AG09309 (cell line): ENCODE results near the gene CAMK1D.

Experiments used
- DNase-seq: peaks from one replicate; pipeline ENCODE4 v3.0.0-alpha.2; 2010; ENCODE audit warnings: low read depth
- H3K4me3 ChIP-seq: 2 replicates; pipeline ENCODE4 v1.5.1; 2011; ENCODE audit warnings: mild to moderate bottlenecking, low read depth, low read length, moderate library complexity; ENCODE audit not compliant: control insufficient read depth
- TF ChIP-seq, protein P1 (sequence below): IDR thresholded peaks from 2 replicates; pipeline ENCODE4 v1.5.1; 2011; ENCODE audit warnings: mild to moderate bottlenecking, low read depth, low read length, inconsistent platforms; ENCODE audit not compliant: insufficient read depth, control insufficient read depth; ENCODE audit errors: missing control alignments

CAMK1D gene

DNA sequence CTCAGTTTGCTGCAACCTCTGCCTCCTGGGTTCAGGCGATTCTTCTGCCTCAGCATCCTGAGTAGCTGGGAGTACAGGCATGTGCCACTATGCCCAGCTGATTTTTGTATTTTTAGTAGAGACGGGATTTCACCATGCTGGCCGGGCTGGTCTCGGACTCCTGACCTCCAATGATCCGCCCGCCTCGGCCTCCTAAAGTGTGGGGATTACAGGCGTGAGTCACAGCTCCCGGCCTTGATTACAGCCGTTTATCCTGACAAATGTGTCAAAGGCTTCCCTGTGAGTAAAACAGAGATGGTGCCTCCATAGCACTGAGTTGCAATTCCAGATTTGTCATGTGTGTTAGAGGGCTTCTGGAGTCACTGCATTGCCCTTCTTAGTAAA is 378.5 kb downstream of the CAMK1D start:
- DNase-seq: no peak
- TF ChIP-seq, protein P1, sequence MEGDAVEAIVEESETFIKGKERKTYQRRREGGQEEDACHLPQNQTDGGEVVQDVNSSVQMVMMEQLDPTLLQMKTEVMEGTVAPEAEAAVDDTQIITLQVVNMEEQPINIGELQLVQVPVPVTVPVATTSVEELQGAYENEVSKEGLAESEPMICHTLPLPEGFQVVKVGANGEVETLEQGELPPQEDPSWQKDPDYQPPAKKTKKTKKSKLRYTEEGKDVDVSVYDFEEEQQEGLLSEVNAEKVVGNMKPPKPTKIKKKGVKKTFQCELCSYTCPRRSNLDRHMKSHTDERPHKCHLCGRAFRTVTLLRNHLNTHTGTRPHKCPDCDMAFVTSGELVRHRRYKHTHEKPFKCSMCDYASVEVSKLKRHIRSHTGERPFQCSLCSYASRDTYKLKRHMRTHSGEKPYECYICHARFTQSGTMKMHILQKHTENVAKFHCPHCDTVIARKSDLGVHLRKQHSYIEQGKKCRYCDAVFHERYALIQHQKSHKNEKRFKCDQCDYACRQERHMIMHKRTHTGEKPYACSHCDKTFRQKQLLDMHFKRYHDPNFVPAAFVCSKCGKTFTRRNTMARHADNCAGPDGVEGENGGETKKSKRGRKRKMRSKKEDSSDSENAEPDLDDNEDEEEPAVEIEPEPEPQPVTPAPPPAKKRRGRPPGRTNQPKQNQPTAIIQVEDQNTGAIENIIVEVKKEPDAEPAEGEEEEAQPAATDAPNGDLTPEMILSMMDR: no peak
- H3K4me3 ChIP-seq: no peak overlapping the region

DNA sequence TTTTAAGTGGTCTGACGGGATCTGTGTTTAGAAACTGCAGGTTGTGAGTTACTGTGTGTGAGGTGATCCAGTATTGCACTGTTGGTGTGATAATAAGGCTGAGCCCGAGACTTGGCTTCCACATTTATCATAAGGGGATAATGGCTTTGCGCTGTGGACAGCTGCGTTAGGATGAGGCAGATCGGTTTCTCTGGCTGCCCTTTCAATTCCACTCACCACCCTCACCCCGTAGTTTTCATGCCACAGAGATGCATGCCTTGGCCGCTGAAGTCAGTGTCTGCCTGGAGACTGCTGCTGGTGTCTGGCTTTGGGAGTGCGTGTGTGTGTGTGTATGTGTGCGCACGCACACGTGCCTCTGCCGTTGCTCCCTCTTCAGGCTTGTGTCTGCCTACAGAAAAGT is 379.1 kb downstream of the CAMK1D start:
- TF ChIP-seq, protein P1: no peak
- DNase-seq: no peak
- no peak overlapping the region for H3K4me3 ChIP-seq

DNA sequence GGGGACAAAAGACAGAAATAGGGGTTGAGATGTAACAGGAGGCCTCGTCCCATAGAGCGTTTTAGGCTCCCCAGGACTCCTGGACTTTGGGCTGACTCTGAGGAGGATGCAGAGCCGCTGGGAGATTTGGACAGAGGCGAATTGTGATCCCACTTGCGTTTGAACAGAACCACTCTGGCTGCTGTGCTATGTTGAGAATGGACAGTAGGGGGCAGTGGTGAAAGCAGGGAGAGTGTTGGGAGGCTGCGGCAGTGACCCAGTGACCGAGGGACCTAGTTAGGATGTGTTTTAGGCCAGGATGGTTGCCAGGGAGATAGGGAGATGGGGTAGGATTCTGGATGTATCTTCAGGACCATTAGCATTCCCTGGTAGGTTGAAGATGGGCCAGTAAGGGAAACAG is 380.5 kb downstream of the CAMK1D start:
- H3K4me3 ChIP-seq: no peak overlapping the region
- no peak for DNase-seq

DNA sequence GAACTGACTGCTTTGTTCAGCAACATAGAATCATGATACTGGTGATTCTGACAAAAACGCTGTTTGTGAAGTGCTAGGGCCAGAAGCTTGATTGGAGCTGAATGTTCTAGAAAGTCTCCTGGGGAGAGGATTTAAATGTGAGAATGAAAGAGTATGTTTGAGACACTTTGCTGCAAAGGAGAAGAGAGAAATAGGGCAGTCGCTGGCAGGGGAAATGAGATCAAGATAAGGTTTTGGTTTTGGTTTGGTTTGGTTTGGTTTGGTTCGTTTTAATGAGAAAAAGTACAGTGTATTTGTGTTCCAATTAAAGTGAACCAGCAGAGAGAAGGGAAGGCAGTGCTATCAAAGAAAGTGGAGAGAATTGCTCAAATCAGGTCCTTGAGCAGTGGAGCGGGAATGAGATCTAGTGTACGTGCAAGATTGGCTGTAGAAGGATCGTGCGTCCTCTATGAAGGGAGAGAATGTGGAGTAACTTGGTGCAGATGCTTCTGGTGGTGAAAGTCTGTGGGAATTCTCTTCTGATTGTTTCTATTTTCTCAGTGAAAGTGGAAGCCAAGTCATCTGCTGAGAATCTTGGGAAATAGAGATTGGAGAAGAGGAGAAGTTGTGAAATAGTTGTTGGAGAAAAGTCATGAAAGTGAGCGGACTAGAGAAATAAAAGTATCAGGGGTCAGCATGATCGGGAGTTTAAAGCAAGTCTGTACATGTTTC is 381.6 kb downstream of the CAMK1D start:
- TF ChIP-seq, protein P1: no peak
- no peak for DNase-seq
- H3K4me3 ChIP-seq: no peak overlapping the region; the same call in 1 of the 2 replicates

More for the DNA sequence above, 380.5 kb downstream of the CAMK1D start:
- TF ChIP-seq, protein P1: peak; percentile 21

DNA sequence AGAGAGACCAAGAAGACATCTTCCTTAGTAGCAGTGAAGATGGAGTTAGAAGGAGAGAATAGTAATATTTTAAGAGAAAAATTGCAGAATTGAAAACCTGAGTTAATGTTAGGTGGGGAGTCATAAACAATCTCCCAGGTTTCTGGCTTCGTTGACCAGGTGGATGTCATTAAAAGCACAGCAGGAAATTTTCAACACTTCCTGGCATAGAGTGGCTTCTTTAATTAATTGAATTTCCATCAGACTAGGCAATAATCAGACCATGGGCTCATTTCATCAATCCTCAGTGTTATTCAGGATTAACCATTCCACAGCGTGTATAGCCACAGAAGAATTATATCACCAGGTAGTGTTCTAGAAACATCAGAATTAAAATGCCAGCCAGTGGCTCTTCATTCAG is 383.9 kb downstream of the CAMK1D start:
- H3K4me3 ChIP-seq: no peak overlapping the region
- DNase-seq: no peak
- TF ChIP-seq, protein P1: no peak

DNA sequence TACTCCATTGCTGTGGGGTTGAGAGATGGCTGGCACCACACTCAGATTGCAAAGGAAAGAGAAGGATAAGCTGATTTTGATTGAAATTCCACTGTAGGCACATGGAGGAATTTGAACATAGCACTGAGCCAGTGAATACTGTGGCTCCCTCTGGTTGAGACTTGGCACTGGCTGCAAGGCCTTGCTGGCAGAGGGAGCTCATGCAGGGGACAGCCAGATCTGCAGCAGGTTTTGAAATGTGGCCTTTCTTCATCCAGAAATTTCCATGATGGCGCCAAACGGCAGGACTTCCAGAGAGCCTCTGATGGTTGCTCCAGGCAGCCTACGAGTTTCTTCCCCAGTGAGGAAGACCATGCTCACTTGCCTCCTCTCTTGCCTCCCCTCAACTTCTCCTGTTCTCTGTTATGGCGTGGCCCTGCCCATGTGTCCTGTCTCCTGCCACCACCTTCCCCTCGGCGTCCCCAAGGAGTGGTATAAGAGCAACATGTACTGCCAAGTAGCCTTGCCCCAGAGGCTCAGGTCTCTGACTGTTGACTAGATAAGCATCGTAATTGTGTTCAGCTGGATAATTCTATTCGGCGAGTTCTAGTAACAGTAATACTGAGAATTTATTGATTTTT is 386.6 kb downstream of the CAMK1D start:
- no peak for DNase-seq
- TF ChIP-seq, protein P1: no peak
- no peak overlapping the region for H3K4me3 ChIP-seq
